IPS-20b (cell line): ENCODE results near the gene AMOTL2.

ENCODE experiments used
- H3K27ac ChIP-seq: one replicate; pipeline ENCODE4 v1.5.1; 2013; ENCODE audit warnings: low read length
- H3K27me3 ChIP-seq: 2 replicates; pipeline ENCODE4 v1.6.1; 2013; ENCODE audit warnings: mild to moderate bottlenecking, low read length, inconsistent platforms; ENCODE audit not compliant: insufficient read depth
- H3K36me3 ChIP-seq: 2 replicates; pipeline ENCODE4 v1.6.1; 2013; ENCODE audit warnings: low read depth, mild to moderate bottlenecking, inconsistent platforms, low read length, moderate library complexity; ENCODE audit not compliant: insufficient read depth
- H3K4me1 ChIP-seq: 2 replicates; pipeline ENCODE4 v1.6.1; 2013; ENCODE audit warnings: mild to moderate bottlenecking, control low read depth, inconsistent platforms, low read length, moderate library complexity; ENCODE audit not compliant: insufficient read depth
- H3K4me3 ChIP-seq: 2 replicates; pipeline ENCODE4 v1.5.1; 2013; ENCODE audit warnings: mild to moderate bottlenecking, low read length, inconsistent platforms
- H3K9ac ChIP-seq: 2 replicates; pipeline ENCODE4 v1.6.1; 2013; ENCODE audit warnings: low read depth, mild to moderate bottlenecking, inconsistent platforms, low read length, moderate library complexity
- H3K9me3 ChIP-seq: 2 replicates; pipeline ENCODE4 v1.6.1; 2013; ENCODE audit warnings: mild to moderate bottlenecking, low read depth, low read length, inconsistent platforms; ENCODE audit not compliant: insufficient read depth

Gene AMOTL2

GRCh38 chr3:134345202-134345601 is 29.0 kb downstream of the AMOTL2 start:
- Histone ChIP-seq H3K27me3 (no peaks in the 10 kb centered on the region), H3K36me3 (no peaks in the 10 kb centered on the region; the same call in 1 of the 2 replicates), H3K9ac (no peak overlapping the region), H3K4me3 (no peak overlapping the region), H3K27ac (no peak overlapping the region), H3K9me3 (peaks cover 9% of the 10 kb centered on the region; the same call in 1 of the 2 replicates), H3K4me1 (no peaks in the 10 kb centered on the region)

GRCh38 chr3:134344560-134344959 is 29.7 kb downstream of the AMOTL2 start:
- H3K4me1 ChIP-seq: no peaks in the 10 kb centered on the region
- peaks cover 9% of the 10 kb centered on the region; the same call in 1 of the 2 replicates for H3K9me3 ChIP-seq
- no peak overlapping the region for H3K4me3 ChIP-seq
- no peak overlapping the region for H3K9ac ChIP-seq
- no peaks in the 10 kb centered on the region; the same call in 1 of the 2 replicates for H3K36me3 ChIP-seq
- H3K27me3 ChIP-seq: no peaks in the 10 kb centered on the region
- no peak overlapping the region for H3K27ac ChIP-seq

- H3K4me1 ChIP-seq: no peaks in the 10 kb centered on the region
- H3K4me3 ChIP-seq: no peak overlapping the region
- H3K27me3 ChIP-seq: no peaks in the 10 kb centered on the region
- no peak overlapping the region for H3K9ac ChIP-seq
- H3K9me3 ChIP-seq: peaks cover 9% of the 10 kb centered on the region; the same call in 1 of the 2 replicates
- no peak overlapping the region for H3K27ac ChIP-seq
- H3K36me3 ChIP-seq: no peaks in the 10 kb centered on the region; the same call in 1 of the 2 replicates
Observed at GRCh38 chr3:134342259-134342658, 32.0 kb downstream of the AMOTL2 start.

GRCh38 chr3:134341389-134341788 is 32.9 kb downstream of the AMOTL2 start:
- H3K9ac ChIP-seq: no peak overlapping the region
- H3K36me3 ChIP-seq: no peaks in the 10 kb centered on the region; the same call in 1 of the 2 replicates
- peaks cover 3% of the 10 kb centered on the region; the same call in 1 of the 2 replicates for H3K9me3 ChIP-seq
- H3K27me3 ChIP-seq: no peaks in the 10 kb centered on the region
- no peak overlapping the region for H3K27ac ChIP-seq
- H3K4me1 ChIP-seq: no peaks in the 10 kb centered on the region
- no peak overlapping the region for H3K4me3 ChIP-seq

- Histone ChIP-seq H3K27ac (no peak overlapping the region), H3K9ac (no peak overlapping the region), H3K4me3 (no peak overlapping the region), H3K4me1 (no peaks in the 10 kb centered on the region), H3K27me3 (no peaks in the 10 kb centered on the region), H3K36me3 (no peaks in the 10 kb centered on the region), H3K9me3 (no peaks in the 10 kb centered on the region)
Observed at GRCh38 chr3:134340982-134341365, 33.3 kb downstream of the AMOTL2 start.

GRCh38 chr3:134340362-134340981 is 33.8 kb downstream of the AMOTL2 start:
- Histone ChIP-seq H3K36me3 (no peaks in the 10 kb centered on the region), H3K9ac (no peak overlapping the region), H3K27me3 (no peaks in the 10 kb centered on the region), H3K4me3 (no peak overlapping the region), H3K27ac (no peak overlapping the region), H3K9me3 (no peaks in the 10 kb centered on the region), H3K4me1 (no peaks in the 10 kb centered on the region; the same call in 1 of the 2 replicates)

- Histone ChIP-seq H3K27me3 (no peaks in the 10 kb centered on the region), H3K27ac (no peak overlapping the region), H3K9me3 (no peaks in the 10 kb centered on the region), H3K4me1 (peaks cover 3% of the 10 kb centered on the region; the same call in 1 of the 2 replicates), H3K36me3 (no peaks in the 10 kb centered on the region), H3K9ac (no peak overlapping the region), H3K4me3 (no peak overlapping the region)
Observed at GRCh38 chr3:134339913-134340312, 34.3 kb downstream of the AMOTL2 start.

- Histone ChIP-seq H3K9ac (no peak overlapping the region), H3K27ac (no peak overlapping the region), H3K4me3 (no peak overlapping the region), H3K27me3 (no peaks in the 10 kb centered on the region), H3K9me3 (no peaks in the 10 kb centered on the region), H3K4me1 (peaks cover 7% of the 10 kb centered on the region; the same call in 1 of the 2 replicates), H3K36me3 (no peaks in the 10 kb centered on the region)
Observed at GRCh38 chr3:134339331-134339730, 34.9 kb downstream of the AMOTL2 start.

GRCh38 chr3:134338516-134339261 is 35.6 kb downstream of the AMOTL2 start:
- peaks cover 10% of the 10 kb centered on the region; the same call in 1 of the 2 replicates for H3K4me1 ChIP-seq
- H3K4me3 ChIP-seq: no peak overlapping the region
- H3K36me3 ChIP-seq: no peaks in the 10 kb centered on the region
- H3K9me3 ChIP-seq: no peaks in the 10 kb centered on the region
- no peaks in the 10 kb centered on the region for H3K27me3 ChIP-seq
- no peak overlapping the region for H3K27ac ChIP-seq
- no peak overlapping the region for H3K9ac ChIP-seq

GRCh38 chr3:134338201-134338512 is 36.1 kb downstream of the AMOTL2 start:
- H3K4me1 ChIP-seq: peaks cover 16% of the 10 kb centered on the region; the same call in 1 of the 2 replicates
- H3K27ac ChIP-seq: no peak overlapping the region
- H3K4me3 ChIP-seq: no peak overlapping the region
- H3K9ac ChIP-seq: no peak overlapping the region
- no peaks in the 10 kb centered on the region for H3K9me3 ChIP-seq
- H3K36me3 ChIP-seq: no peaks in the 10 kb centered on the region
- no peaks in the 10 kb centered on the region for H3K27me3 ChIP-seq

GRCh38 chr3:134337511-134338200 is 36.6 kb downstream of the AMOTL2 start:
- no peak overlapping the region for H3K4me3 ChIP-seq
- H3K9me3 ChIP-seq: no peaks in the 10 kb centered on the region
- peaks cover 18% of the 10 kb centered on the region; the same call in 1 of the 2 replicates for H3K4me1 ChIP-seq
- H3K27ac ChIP-seq: no peak overlapping the region
- no peaks in the 10 kb centered on the region for H3K27me3 ChIP-seq
- H3K9ac ChIP-seq: no peak overlapping the region
- no peaks in the 10 kb centered on the region for H3K36me3 ChIP-seq
